Measurements from ENCODE around the gene PNPLA3. TPM values are rescaled to one million over a fixed set of nuclear protein-coding genes. Genes with fewer than 3 reads are reported as not detected.

PNPLA3 gene
- total RNA-seq, 1 experiment from 2014 or later = 17.5 TPM

DNA sequence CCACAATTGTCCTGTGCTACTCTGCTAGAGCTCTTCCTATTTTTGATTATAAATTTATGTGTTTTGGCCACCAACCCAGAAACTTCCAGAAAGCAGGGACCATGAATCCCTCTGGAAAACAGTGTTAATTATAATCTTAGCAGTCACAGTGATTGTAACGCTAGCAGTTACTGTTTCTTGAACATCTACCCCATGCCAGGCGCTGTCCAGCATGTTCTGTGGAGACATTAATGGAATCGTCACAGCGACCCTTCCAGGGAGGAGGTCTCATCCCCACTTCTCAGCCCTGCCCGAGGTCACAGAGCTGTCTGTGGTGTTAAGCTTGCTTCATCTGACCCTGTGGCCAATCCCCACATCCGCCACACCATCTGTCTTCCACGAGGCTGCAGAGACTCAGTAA, 17.9 kb upstream of the PNPLA3 start:
- H2BK20ac ChIP-seq (ENCODE audit: low read depth, low read length, poor library complexity, severe bottlenecking) = no peak overlapping the region
- H4K8ac ChIP-seq (replicated peaks; ENCODE audit: insufficient read length, low read depth, low read length) = no peak overlapping the region
- no peak overlapping the region for H3K9ac ChIP-seq (ENCODE audit: extremely low read depth, insufficient read length, low read length)
- no peak overlapping the region for H2BK12ac ChIP-seq (ENCODE audit: insufficient read length, low read depth, low read length)
- no peak overlapping the region for H3K27ac ChIP-seq (ENCODE audit: insufficient read length, low read depth, low read length)
- H3K23me2 ChIP-seq (ENCODE audit: insufficient read length, low read depth, low read length, poor library complexity, severe bottlenecking) = no peaks in the 10 kb centered on the region
- no peak overlapping the region for H2BK120ac ChIP-seq (ENCODE audit: low read depth, low read length, poor library complexity, severe bottlenecking)
- Mint-ChIP-seq H3K27ac (no peak overlapping the region), H3K9me3 (peaks cover 12 to 17% of the 10 kb centered on the region in 2 experiments; a peak in 4 of 5 replicates), H3K27me3 (ENCODE audit: low read depth) (peaks cover 32% of the 10 kb centered on the region), H3K4me1 (peaks cover 9 to 11% of the 10 kb centered on the region in 2 experiments), H3K4me3 (no peak overlapping the region), H3K36me3 (ENCODE audit: insufficient read depth in 1 of 3, low read depth in 3 of 3) (peaks cover 0 to 14% (median 0%) of the 10 kb centered on the region in 3 experiments; a peak in 3 of 7 replicates)
- no peaks in the 10 kb centered on the region for H3K9me3 ChIP-seq (ENCODE audit: control insufficient read depth, low read depth, low read length)
- H3T11ph ChIP-seq (ENCODE audit: low read length) = no peak overlapping the region
- no peaks in the 10 kb centered on the region for H4K20me1 ChIP-seq (ENCODE audit: control insufficient read depth, insufficient read depth, insufficient read length)
- TF ChIP-seq, protein P1, sequence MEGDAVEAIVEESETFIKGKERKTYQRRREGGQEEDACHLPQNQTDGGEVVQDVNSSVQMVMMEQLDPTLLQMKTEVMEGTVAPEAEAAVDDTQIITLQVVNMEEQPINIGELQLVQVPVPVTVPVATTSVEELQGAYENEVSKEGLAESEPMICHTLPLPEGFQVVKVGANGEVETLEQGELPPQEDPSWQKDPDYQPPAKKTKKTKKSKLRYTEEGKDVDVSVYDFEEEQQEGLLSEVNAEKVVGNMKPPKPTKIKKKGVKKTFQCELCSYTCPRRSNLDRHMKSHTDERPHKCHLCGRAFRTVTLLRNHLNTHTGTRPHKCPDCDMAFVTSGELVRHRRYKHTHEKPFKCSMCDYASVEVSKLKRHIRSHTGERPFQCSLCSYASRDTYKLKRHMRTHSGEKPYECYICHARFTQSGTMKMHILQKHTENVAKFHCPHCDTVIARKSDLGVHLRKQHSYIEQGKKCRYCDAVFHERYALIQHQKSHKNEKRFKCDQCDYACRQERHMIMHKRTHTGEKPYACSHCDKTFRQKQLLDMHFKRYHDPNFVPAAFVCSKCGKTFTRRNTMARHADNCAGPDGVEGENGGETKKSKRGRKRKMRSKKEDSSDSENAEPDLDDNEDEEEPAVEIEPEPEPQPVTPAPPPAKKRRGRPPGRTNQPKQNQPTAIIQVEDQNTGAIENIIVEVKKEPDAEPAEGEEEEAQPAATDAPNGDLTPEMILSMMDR (conservative IDR thresholded peaks at IDR 0.05) = no peak
- H2AK5ac ChIP-seq (ENCODE audit: insufficient read length, low read length) = no peak overlapping the region
- no peaks in the 10 kb centered on the region for H3K79me1 ChIP-seq (ENCODE audit: insufficient read depth, low read depth, low read length, poor library complexity, severe bottlenecking)
- no peak for DNase-seq
- H2AFZ ChIP-seq (ENCODE audit: low read length) = no peak overlapping the region
- no peak overlapping the region for H3K18ac ChIP-seq (ENCODE audit: insufficient read length, low read depth, low read length)
- no peaks in the 10 kb centered on the region for H3K79me2 ChIP-seq (ENCODE audit: insufficient read depth, low read length)
- no peak overlapping the region for H3K4me2 ChIP-seq (ENCODE audit: insufficient read depth, insufficient read length, low read length)
- H3K23ac ChIP-seq (ENCODE audit: insufficient read length, low read depth, low read length) = no peak overlapping the region
- no peak overlapping the region for H4K91ac ChIP-seq (ENCODE audit: insufficient read length, low read depth, low read length)
- no peaks in the 10 kb centered on the region for H3K4me1 ChIP-seq (ENCODE audit: insufficient read depth, low read length)
- no peak overlapping the region for H3K14ac ChIP-seq (ENCODE audit: insufficient read depth, low read length)
- no peak overlapping the region for H2BK15ac ChIP-seq (ENCODE audit: low read depth, low read length)
- H3K56ac ChIP-seq (ENCODE audit: insufficient read length, low read depth, low read length) = no peak overlapping the region
- H2BK5ac ChIP-seq (ENCODE audit: insufficient read length, low read length) = no peak overlapping the region
- H4K5ac ChIP-seq (ENCODE audit: insufficient read length, low read depth, low read length) = no peak overlapping the region
- H3K4ac ChIP-seq (ENCODE audit: low read depth, low read length) = no peak overlapping the region
- no peaks in the 10 kb centered on the region for H3K27me3 ChIP-seq (ENCODE audit: insufficient read depth, low read length)
- WGBS (ENCODE audit: extremely low coverage, insufficient read length, low lambda C conversion rate) = no CpG with 5 or more reads among the region's 7 CpGs
